Right hindlimb (tissue), 1 donor: ENCODE results near the gene CGREF1.

Source experiments
- DNase-seq: peaks from one replicate; pipeline ENCODE4 v3.0.0-alpha.2; 2018

CGREF1 gene

DNA sequence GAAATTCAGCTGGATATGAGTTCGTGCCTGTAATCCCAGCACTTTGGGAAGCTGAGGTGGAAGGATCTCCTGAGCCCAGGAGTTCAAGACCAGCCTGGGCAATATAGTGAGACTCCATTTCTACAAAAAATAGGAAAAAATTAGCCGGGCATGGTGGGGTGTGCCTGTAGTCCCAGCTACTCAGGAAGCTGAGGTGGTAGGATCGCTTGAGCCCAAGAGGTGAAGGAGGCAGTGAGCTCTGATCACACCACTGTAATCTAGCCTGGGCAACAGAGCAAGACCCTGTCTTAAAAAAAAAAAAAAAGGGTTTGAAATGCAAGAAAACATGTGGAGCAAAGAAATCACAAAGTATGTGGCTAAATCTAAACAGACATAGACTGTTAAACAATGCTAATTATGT is 9.8 kb downstream of the CGREF1 start:
- no peak for DNase-seq

DNA sequence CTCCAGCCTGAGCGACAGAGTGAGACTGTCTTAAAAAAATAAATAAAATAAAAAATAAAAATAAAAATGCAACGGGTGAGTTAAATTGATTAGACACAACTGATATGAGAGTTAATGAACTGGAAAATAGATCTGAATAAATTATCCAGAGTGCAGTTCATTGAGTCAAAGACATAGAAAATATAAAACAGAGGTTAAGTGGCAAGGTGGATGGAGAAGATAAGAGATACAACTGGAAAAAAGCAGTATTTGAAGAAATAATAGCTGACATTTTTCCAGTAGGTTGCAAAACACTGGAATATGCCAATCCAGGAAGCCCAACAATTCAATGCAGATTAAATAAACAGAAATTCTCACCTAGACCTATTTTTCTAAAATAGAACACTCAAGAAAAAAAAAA is 10.7 kb downstream of the CGREF1 start:
- no peak for DNase-seq

- DNase-seq = no peak
Measured at GRCh38 chr2:27105981-27106380, 12.9 kb downstream of the CGREF1 start.

GRCh38 chr2:27102329-27102728 is 16.6 kb downstream of the CGREF1 start:
- DNase-seq = no peak

GRCh38 chr2:27100036-27100435 is 18.9 kb downstream of the CGREF1 start:
- DNase-seq = no peak

GRCh38 chr2:27099334-27099955 is 19.5 kb downstream of the CGREF1 start:
- no peak for DNase-seq

- no peak for DNase-seq
Measured at GRCh38 chr2:27097341-27097740, 21.6 kb downstream of the CGREF1 start.

- no peak for DNase-seq
Measured at GRCh38 chr2:27096748-27097297, 22.1 kb downstream of the CGREF1 start.

DNA sequence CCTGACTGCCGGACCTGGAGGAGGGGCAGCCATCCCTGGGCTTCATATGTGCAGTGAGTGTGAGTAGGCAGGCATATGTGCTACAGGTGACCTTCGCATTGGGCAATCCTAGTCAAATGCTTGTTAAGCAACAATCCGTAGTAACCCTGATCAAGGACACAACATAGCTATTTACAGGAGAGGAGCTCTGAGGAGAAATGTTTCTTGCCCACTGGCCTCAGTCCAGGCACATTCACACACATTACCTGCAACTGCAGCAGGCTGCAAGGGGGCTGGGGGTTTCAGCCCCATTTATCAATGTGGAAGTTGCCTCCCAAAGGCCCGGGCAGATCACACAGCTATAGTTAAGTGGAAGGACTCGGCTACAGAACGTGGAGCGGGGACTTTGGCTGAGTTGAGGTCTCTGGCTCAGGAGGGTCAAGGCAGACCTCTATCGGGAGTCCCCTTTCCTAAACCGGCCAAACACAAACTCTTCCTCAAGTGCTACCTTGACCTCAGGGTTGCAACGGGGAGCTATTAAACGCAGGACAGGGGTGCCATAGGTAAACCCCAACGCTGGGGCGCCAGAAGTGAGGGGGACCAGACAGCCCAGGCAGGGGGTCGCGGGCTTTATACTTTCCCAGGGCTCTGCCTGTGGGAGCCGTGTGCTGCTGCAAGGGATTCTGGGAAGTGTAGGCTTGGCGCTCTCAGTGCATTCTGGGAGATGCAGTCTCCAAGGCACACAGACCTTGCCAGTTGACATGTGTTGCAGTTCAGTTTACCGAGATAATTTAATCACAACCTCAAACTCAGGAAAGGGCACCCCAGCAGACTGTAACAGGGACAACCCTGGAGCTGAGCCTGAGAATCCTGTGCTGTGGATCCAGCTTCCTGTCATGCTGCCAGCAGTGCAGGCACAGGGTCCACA is 22.9 kb downstream of the CGREF1 start:
- DNase-seq = peak; percentile 78

- no peak for DNase-seq
Measured at GRCh38 chr2:27095427-27095744, 23.5 kb downstream of the CGREF1 start.

GRCh38 chr2:27094353-27094984 is 24.5 kb downstream of the CGREF1 start:
- DNase-seq = no peak

- no peak for DNase-seq
Measured at GRCh38 chr2:27093430-27094352, 25.2 kb downstream of the CGREF1 start.

- no peak for DNase-seq
Measured at GRCh38 chr2:27092696-27093429, 26.1 kb downstream of the CGREF1 start.

- DNase-seq = no peak
Measured at GRCh38 chr2:27091746-27092695, 26.9 kb downstream of the CGREF1 start.

- DNase-seq = no peak
Measured at GRCh38 chr2:27089111-27089954, 29.6 kb downstream of the CGREF1 start.

DNA sequence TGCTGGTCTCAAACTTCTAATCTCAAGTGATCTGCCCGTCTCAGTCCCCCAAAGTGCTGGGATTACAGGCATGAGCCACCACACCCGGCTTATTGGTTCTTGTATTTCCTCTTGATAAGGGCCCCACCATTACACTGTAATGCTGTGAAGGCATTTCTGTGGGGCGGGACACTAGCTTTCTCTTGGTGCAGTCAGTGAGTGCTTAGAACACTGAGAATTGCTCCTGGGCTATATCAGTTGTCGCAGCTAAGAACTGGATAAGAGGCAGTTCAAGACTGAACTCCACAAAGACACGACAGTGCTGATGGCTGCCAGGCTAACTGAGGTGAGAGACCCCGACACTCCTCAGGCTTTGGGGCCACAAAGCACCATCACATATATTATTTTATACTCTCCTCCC is 30.3 kb downstream of the CGREF1 start:
- DNase-seq = no peak

DNA sequence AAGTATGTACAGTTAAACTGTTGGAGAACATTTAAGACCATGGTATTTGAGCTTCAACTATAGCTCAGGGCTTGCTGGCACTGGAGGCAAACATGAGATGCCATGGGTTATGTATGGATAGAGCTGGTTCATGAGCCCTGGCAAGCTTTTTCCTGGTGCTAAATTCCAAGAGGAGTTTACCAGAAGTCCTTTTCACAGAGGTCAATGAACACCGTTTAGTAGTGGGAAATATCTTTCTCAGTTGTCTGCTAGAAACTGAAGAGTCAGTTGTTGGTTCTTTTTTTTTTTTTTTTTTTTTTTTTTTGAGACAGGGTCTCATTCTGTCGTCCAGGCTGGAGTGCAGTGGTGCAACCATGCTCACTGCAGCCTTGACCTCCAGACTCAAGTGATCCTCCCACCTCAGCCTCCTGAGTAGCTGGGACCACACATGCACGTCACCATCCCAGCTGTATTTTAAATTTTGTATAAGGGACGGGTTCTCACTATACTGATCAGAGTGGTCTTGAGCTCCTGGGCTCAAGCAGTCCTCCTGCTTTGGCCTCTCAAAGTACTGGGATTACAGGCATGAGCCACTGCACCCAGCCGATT is 31.0 kb downstream of the CGREF1 start:
- DNase-seq = no peak

- DNase-seq = no peak
Measured at GRCh38 chr2:27086724-27087593, 32.0 kb downstream of the CGREF1 start, which contains the start of gene KHK. Gene KHK, plus strand, starts transcription at chr2:27086772. Its CDS starts 488 bp downstream, at chr2:27087260.
